ENCODE data around the gene PROX2. TPM values are rescaled to one million over a fixed set of nuclear protein-coding genes. Genes with fewer than 3 reads are reported as not detected.

The PROX2 gene
- total and polyA plus RNA-seq, 10 donors: 0.06 to 0.43 (median 0.25) TPM; not detected in 6

DNA sequence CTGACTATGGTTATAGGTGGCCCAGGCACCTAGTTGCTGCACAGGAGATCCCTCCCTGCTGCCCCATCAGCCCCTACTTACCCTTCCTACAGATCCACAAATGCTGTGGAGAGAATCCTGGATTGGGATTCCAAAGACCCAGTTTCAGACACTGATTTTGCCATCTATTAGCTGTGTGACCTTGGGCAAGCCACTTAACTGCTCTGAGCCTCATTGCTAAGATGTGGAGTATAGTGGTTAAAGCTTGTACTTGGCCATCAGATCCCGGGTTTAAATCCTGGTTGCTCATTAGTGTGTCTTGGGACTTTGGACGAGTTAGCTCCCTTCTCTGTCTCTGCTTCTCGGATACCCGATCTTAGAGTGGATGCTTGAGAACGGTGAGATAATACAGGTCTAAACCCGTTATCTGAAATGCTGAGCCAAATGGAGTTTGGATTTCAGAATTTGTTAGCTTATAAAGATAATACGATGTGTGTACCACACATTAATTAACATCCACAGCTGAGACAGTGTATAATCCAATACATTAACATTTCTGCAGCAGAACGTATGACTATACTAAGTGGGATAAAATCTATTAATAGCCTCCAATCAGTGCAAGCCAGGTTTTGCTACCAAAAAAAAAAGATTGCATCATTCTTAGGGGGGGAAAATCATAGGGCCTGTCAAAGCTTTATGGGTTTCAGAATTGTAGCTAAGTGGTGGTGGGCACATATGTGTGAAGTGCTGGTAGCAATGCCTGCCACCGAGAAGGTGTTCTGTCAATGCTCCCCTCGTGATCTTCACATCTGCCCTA is 16.0 kb downstream of the PROX2 start:
- intact Hi-C loops (cut with DNase I; ENCODE audit: low total_unique reads): loop anchor here (5.0 to 10.0 kb wide), 2 partner anchors 47 to 225 kb away; no protein-coding TSS in a partner anchor
- no peaks in the 10 kb centered on the region for H3K9me3 ChIP-seq
- 75 to 82% (median 77%) methylated on average over 10 of the region's 10 CpGs for WGBS, 5 donors
- no peak overlapping the region for H3K27ac ChIP-seq
- H3K36me3 ChIP-seq: no peaks in the 10 kb centered on the region
- TF ChIP-seq CTCF (IDR thresholded peaks at IDR 0.05 in 8 of 11, conservative IDR thresholded peaks at IDR 0.05 in 3 of 11) (no peak), POLR2AphosphoS5 (IDR thresholded peaks at IDR 0.05) (no peak), POLR2A (IDR thresholded peaks at IDR 0.05) (no peak)
- H3K4me3 ChIP-seq: no peak overlapping the region
- DNase-seq: no peak
- H3K4me1 ChIP-seq: peaks cover 0 to 36% (median 17%) of the 10 kb centered on the region in 6 donors
- H3K27me3 ChIP-seq (replicated peaks in 1 of 7): no peaks in the 10 kb centered on the region

DNA sequence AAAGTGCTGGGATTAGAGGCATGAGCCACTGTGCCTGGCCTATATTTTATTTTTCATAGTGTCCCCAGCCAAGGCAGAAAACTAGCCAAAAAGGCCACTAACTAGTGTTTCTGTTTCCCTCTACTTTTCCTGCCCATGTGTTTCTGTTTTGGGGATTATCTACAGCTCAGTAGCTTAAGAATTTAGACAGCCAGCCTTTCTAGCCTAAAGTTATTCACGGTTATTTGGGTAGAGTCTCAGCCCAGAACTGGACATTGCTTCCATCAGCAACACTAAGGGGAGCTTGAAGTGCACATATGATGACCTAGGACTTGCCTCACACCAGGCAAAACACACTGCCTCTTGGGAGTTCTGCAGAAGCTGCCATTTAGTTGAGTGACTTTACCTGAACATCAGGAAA is 17.9 kb downstream of the PROX2 start:
- Histone ChIP-seq H3K4me1 (peaks cover 0 to 47% (median 19%) of the 10 kb centered on the region in 6 donors), H3K4me3 (no peak overlapping the region), H3K27ac (no peak overlapping the region), H3K9me3 (no peaks in the 10 kb centered on the region), H3K27me3 (replicated peaks in 1 of 7) (no peaks in the 10 kb centered on the region), H3K36me3 (no peaks in the 10 kb centered on the region)
- intact Hi-C loops (cut with DNase I; ENCODE audit: low total_unique reads): no loop called here
- DNase-seq: no peak
- 67 to 97% (median 89%) methylated on average over 1 of the region's 1 CpG for WGBS, 5 donors
- no peak for TF ChIP-seq POLR2AphosphoS5 (IDR thresholded peaks at IDR 0.05)
- no peak for TF ChIP-seq POLR2A (IDR thresholded peaks at IDR 0.05)
- no peak for TF ChIP-seq CTCF (IDR thresholded peaks at IDR 0.05 in 8 of 11, conservative IDR thresholded peaks at IDR 0.05 in 3 of 11)

- no peaks in the 10 kb centered on the region for H3K36me3 ChIP-seq
- no peak overlapping the region for H3K4me3 ChIP-seq
- DNase-seq: no peak
- H3K4me1 ChIP-seq: peaks cover 0 to 49% (median 20%) of the 10 kb centered on the region in 6 donors
- H3K27ac ChIP-seq: no peak overlapping the region
- WGBS, 5 donors: 61 to 100% (median 83%) methylated on average over 1 of the region's 1 CpG
- intact Hi-C loops (cut with DNase I; ENCODE audit: low total_unique reads): no loop called here
- TF ChIP-seq CTCF (IDR thresholded peaks at IDR 0.05 in 8 of 11, conservative IDR thresholded peaks at IDR 0.05 in 3 of 11) (no peak), POLR2A (IDR thresholded peaks at IDR 0.05) (no peak), POLR2AphosphoS5 (IDR thresholded peaks at IDR 0.05) (no peak)
- no peaks in the 10 kb centered on the region for H3K27me3 ChIP-seq (replicated peaks in 1 of 7)
- H3K9me3 ChIP-seq: no peaks in the 10 kb centered on the region
Observed at GRCh38 chr14:74856366-74856765, 19.6 kb downstream of the PROX2 start.

GRCh38 chr14:74855945-74856344 is 20.0 kb downstream of the PROX2 start:
- no peak for DNase-seq
- WGBS, 5 donors: 52 to 80% (median 61%) methylated on average over 4 of the region's 4 CpGs
- H3K4me3 ChIP-seq: no peak overlapping the region
- no peak for TF ChIP-seq POLR2A (IDR thresholded peaks at IDR 0.05)
- no peak for TF ChIP-seq CTCF (IDR thresholded peaks at IDR 0.05 in 8 of 11, conservative IDR thresholded peaks at IDR 0.05 in 3 of 11)
- no peak for TF ChIP-seq POLR2AphosphoS5 (IDR thresholded peaks at IDR 0.05)
- no peak overlapping the region for H3K27ac ChIP-seq
- H3K27me3 ChIP-seq (replicated peaks in 1 of 7): no peaks in the 10 kb centered on the region
- intact Hi-C loops (cut with DNase I; ENCODE audit: low total_unique reads): no loop called here
- no peaks in the 10 kb centered on the region for H3K9me3 ChIP-seq
- H3K36me3 ChIP-seq: no peaks in the 10 kb centered on the region
- peaks cover 0 to 45% (median 18%) of the 10 kb centered on the region in 6 donors for H3K4me1 ChIP-seq

Measured in spleen (tissue), 11 donors.